SK-N-SH treated with all-trans-retinoic acid at 6 μM for 48 hours (cell line): ENCODE data around the gene VEPH1.

Source experiments
- ATAC-seq: fragments of 200-7000 bp; cut with Tn5 transposase; 3 replicates; pipeline ENCODE4 v1.9.1; 2020; ENCODE audit warnings: mild to moderate bottlenecking, moderate library complexity
- ARNTL ChIP-seq: fragments of 450-650 bp; formaldehyde crosslinking; IDR thresholded peaks from 2 replicates; pipeline ENCODE4 v1.5.0; 2020; ENCODE audit warnings: low read depth, mild to moderate bottlenecking, moderate library complexity, borderline replicate concordance
- CREB5 ChIP-seq: fragments of 250-450 bp; sonication (Bioruptor Pico); IDR thresholded peaks from 2 replicates; pipeline ENCODE4 v1.5.1; 2020; ENCODE audit warnings: low read depth, mild to moderate bottlenecking, moderate library complexity
- CSDC2 ChIP-seq: fragments of 250-450 bp; sonication (Bioruptor Pico); IDR thresholded peaks from 2 replicates; pipeline ENCODE4 v1.5.0; 2020; ENCODE audit warnings: mild to moderate bottlenecking, moderate library complexity
- CSRNP3 ChIP-seq: fragments of 250-450 bp; sonication (Bioruptor Pico); IDR thresholded peaks from 2 replicates; pipeline ENCODE4 v1.5.1; 2021; ENCODE audit warnings: mild to moderate bottlenecking, moderate library complexity
- ESRRG ChIP-seq: fragments of 250-450 bp; sonication (Bioruptor Pico); IDR thresholded peaks from 2 replicates; pipeline ENCODE4 v1.6.1; 2021; ENCODE audit warnings: mild to moderate bottlenecking
- GLIS3 ChIP-seq: fragments of 250-450 bp; sonication (Bioruptor Pico); IDR thresholded peaks from 2 replicates; pipeline ENCODE4 v1.5.0; 2020; ENCODE audit warnings: mild to moderate bottlenecking, moderate library complexity
- ISL1 ChIP-seq: fragments of 250-450 bp; sonication (Bioruptor Pico); IDR thresholded peaks from 2 replicates; pipeline ENCODE4 v2.1.2; 2022; ENCODE audit warnings: mild to moderate bottlenecking, moderate library complexity
- OSR1 ChIP-seq: fragments of 250-450 bp; sonication (Bioruptor Pico); IDR thresholded peaks from 2 replicates; pipeline ENCODE4 v1.8.0; 2022; ENCODE audit warnings: moderate library complexity, mild to moderate bottlenecking, inconsistent platforms
- PATZ1 ChIP-seq: fragments of 250-450 bp; sonication (Bioruptor Pico); IDR thresholded peaks from 2 replicates; pipeline ENCODE4 v1.8.0; 2020; ENCODE audit warnings: mild to moderate bottlenecking, moderate library complexity, borderline replicate concordance
- POU6F1 ChIP-seq: fragments of 250-450 bp; sonication (Bioruptor Pico); IDR thresholded peaks from 2 replicates; pipeline ENCODE4 v1.8.0; 2021; ENCODE audit warnings: low read depth, mild to moderate bottlenecking, moderate library complexity, borderline replicate concordance
- PPARA ChIP-seq: fragments of 250-450 bp; sonication (Bioruptor Pico); IDR thresholded peaks from 2 replicates; pipeline ENCODE4 v1.5.0; 2020; ENCODE audit warnings: mild to moderate bottlenecking, borderline replicate concordance
- RARB ChIP-seq: fragments of 250-450 bp; sonication (Bioruptor Pico); IDR thresholded peaks from 2 replicates; pipeline ENCODE4 v1.8.0; 2021; ENCODE audit warnings: mild to moderate bottlenecking, moderate library complexity
- SNAI2 ChIP-seq: fragments of 250-450 bp; sonication (Bioruptor Pico); IDR thresholded peaks from 2 replicates; pipeline ENCODE4 v1.5.0; 2020; ENCODE audit warnings: mild to moderate bottlenecking, moderate library complexity
- TCF4 ChIP-seq: fragments of 250-450 bp; sonication (Bioruptor Pico); IDR thresholded peaks from 2 replicates; pipeline ENCODE4 v1.8.0; 2021; ENCODE audit warnings: mild to moderate bottlenecking, moderate library complexity, borderline replicate concordance
- TOX ChIP-seq: fragments of 250-450 bp; sonication (Bioruptor Pico); IDR thresholded peaks from 2 replicates; pipeline ENCODE4 v1.8.0; 2021; ENCODE audit warnings: mild to moderate bottlenecking, moderate library complexity, borderline replicate concordance
- TSHZ2 ChIP-seq: fragments of 250-450 bp; sonication (Bioruptor Pico); IDR thresholded peaks from 2 replicates; pipeline ENCODE4 v1.5.0; 2020; ENCODE audit warnings: mild to moderate bottlenecking, moderate library complexity
- ZC3H10 ChIP-seq: fragments of 250-450 bp; sonication (Bioruptor Pico); IDR thresholded peaks from 2 replicates; pipeline ENCODE4 v1.5.1; 2021; ENCODE audit warnings: mild to moderate bottlenecking, moderate library complexity
- ZFP3 ChIP-seq: fragments of 250-450 bp; sonication (Bioruptor Pico); IDR thresholded peaks from 2 replicates; pipeline ENCODE4 v1.5.0; 2020; ENCODE audit warnings: mild to moderate bottlenecking, moderate library complexity
- ZFP30 ChIP-seq: fragments of 450-650 bp; formaldehyde crosslinking; IDR thresholded peaks from 2 replicates; pipeline ENCODE4 v1.5.0; 2022; ENCODE audit warnings: mild to moderate bottlenecking, moderate library complexity
- ZNF565 ChIP-seq: fragments of 450-650 bp; formaldehyde crosslinking; conservative IDR thresholded peaks from 2 replicates; pipeline ENCODE4 v1.5.0; 2020; ENCODE audit warnings: low read depth, mild to moderate bottlenecking, moderate library complexity
- ZNF8 ChIP-seq: fragments of 450-650 bp; formaldehyde crosslinking; IDR thresholded peaks from 2 replicates; pipeline ENCODE4 v1.5.0; 2020; ENCODE audit warnings: mild to moderate bottlenecking, moderate library complexity

VEPH1 gene

GRCh38 chr3:157263027-157263426 lies 240.2 kb downstream of the VEPH1 start (continued):
- TF ChIP-seq CREB5 (CRISPR knock-in tag) (peak; percentile 95), TCF4 (CRISPR knock-in tag) (no peak), PATZ1 (CRISPR knock-in tag) (0 out of 2 replicates have a peak, but pooled peaks have one; percentile 35), ISL1 (CRISPR knock-in tag) (peak; percentile 96)

GRCh38 chr3:157261000-157261399 lies 242.2 kb downstream of the VEPH1 start:
- ATAC-seq, result no peak
- TF ChIP-seq ESRRG, result no peak
- no peak for TF ChIP-seq GLIS3 (CRISPR knock-in tag)
- TF ChIP-seq ZNF8 (CRISPR knock-in tag), result no peak
- TF ChIP-seq RARB (CRISPR knock-in tag), result no peak
- no peak for TF ChIP-seq CSDC2 (CRISPR knock-in tag)
- no peak for TF ChIP-seq ZFP3 (CRISPR knock-in tag)
- no peak for TF ChIP-seq PPARA
- TF ChIP-seq PATZ1 (CRISPR knock-in tag), result no peak
- no peak for TF ChIP-seq POU6F1 (CRISPR knock-in tag)
- TF ChIP-seq TSHZ2 (CRISPR knock-in tag), result no peak
- no peak for TF ChIP-seq OSR1 (CRISPR knock-in tag)
- TF ChIP-seq ZC3H10, result no peak
- TF ChIP-seq CSRNP3, result no peak
- TF ChIP-seq SNAI2 (CRISPR knock-in tag), result no peak
- no peak for TF ChIP-seq ARNTL (CRISPR knock-in tag)
- no peak for TF ChIP-seq ZFP30
- TF ChIP-seq ZNF565 (CRISPR knock-in tag), result no peak
- TF ChIP-seq TOX (CRISPR knock-in tag), result no peak
- no peak for TF ChIP-seq TCF4 (CRISPR knock-in tag)
- TF ChIP-seq CREB5 (CRISPR knock-in tag), result no peak
